Measurements from ENCODE around the gene PLEKHA7.
"Not testable (repeated sequence)": the region's sequence is repeated elsewhere in the genome, so short reads cannot be mapped to it uniquely, and the experiment has no call there.

The PLEKHA7 gene

GRCh38 chr11:16897470-16898061 lies 116.6 kb downstream of the PLEKHA7 start:
- H3K36me3 ChIP-seq (replicated peaks), result no peaks in the 10 kb centered on the region
- H3K27me3 ChIP-seq (ENCODE audit: low read depth), result no peaks in the 10 kb centered on the region
- in situ Hi-C loops (cut with MboI; ENCODE audit: low sequenced_read_pairs), result no loop called here
- H3K4me1 ChIP-seq, result peaks cover 8% of the 10 kb centered on the region; the same call in 1 of the 2 replicates
- no peaks in the 10 kb centered on the region for H3K9me3 ChIP-seq
- DNase-seq (ENCODE audit: low spot score in 2 of 2), result peak in 1 of 2 experiments; percentile 19
- no peak overlapping the region for H3K4me3 ChIP-seq

GRCh38 chr11:16896729-16897469 lies 117.3 kb downstream of the PLEKHA7 start:
- DNase-seq (ENCODE audit: low spot score in 2 of 2), result no peak
- no peaks in the 10 kb centered on the region for H3K36me3 ChIP-seq (replicated peaks)
- no peaks in the 10 kb centered on the region for H3K9me3 ChIP-seq
- peaks cover 8% of the 10 kb centered on the region; the same call in 1 of the 2 replicates for H3K4me1 ChIP-seq
- in situ Hi-C loops (cut with MboI; ENCODE audit: low sequenced_read_pairs), result no loop called here
- no peak overlapping the region for H3K4me3 ChIP-seq
- no peaks in the 10 kb centered on the region for H3K27me3 ChIP-seq (ENCODE audit: low read depth)

- no peak overlapping the region for H3K4me3 ChIP-seq
- in situ Hi-C loops (cut with MboI; ENCODE audit: low sequenced_read_pairs), result no loop called here
- no peak for DNase-seq (ENCODE audit: low spot score in 2 of 2)
- H3K27me3 ChIP-seq (ENCODE audit: low read depth), result no peaks in the 10 kb centered on the region
- no peaks in the 10 kb centered on the region for H3K9me3 ChIP-seq
- H3K4me1 ChIP-seq, result peaks cover 8% of the 10 kb centered on the region; the same call in 1 of the 2 replicates
- no peaks in the 10 kb centered on the region for H3K36me3 ChIP-seq (replicated peaks)
Measured at GRCh38 chr11:16895306-16895705, 118.9 kb downstream of the PLEKHA7 start.

GRCh38 chr11:16893456-16894066 lies 120.7 kb downstream of the PLEKHA7 start:
- Histone ChIP-seq H3K4me3 (no peak overlapping the region), H3K27me3 (ENCODE audit: low read depth) (no peaks in the 10 kb centered on the region), H3K36me3 (replicated peaks) (no peaks in the 10 kb centered on the region), H3K4me1 (peaks cover 8% of the 10 kb centered on the region; the same call in 1 of the 2 replicates), H3K9me3 (0 out of 2 replicates have a peak, but pooled peaks cover 2% of the 10 kb centered on the region)
- in situ Hi-C loops (cut with MboI; ENCODE audit: low sequenced_read_pairs), result no loop called here
- DNase-seq (ENCODE audit: low spot score in 2 of 2), result no peak

GRCh38 chr11:16891964-16892363 lies 122.2 kb downstream of the PLEKHA7 start:
- no peak for DNase-seq (ENCODE audit: low spot score in 2 of 2)

GRCh38 chr11:16891165-16891564 lies 123.0 kb downstream of the PLEKHA7 start:
- no peaks in the 10 kb centered on the region for H3K4me1 ChIP-seq
- H3K36me3 ChIP-seq (replicated peaks), result no peaks in the 10 kb centered on the region
- in situ Hi-C loops (cut with MboI; ENCODE audit: low sequenced_read_pairs), result no loop called here
- 0 out of 2 replicates have a peak, but pooled peaks cover 2% of the 10 kb centered on the region for H3K9me3 ChIP-seq
- H3K27me3 ChIP-seq (ENCODE audit: low read depth), result no peaks in the 10 kb centered on the region
- H3K4me3 ChIP-seq, result no peak overlapping the region
- DNase-seq (ENCODE audit: low spot score in 2 of 2), result no peak

More at GRCh38 chr11:16891964-16892363, 122.2 kb downstream of the PLEKHA7 start:
- no peaks in the 10 kb centered on the region for H3K36me3 ChIP-seq (replicated peaks)
- H3K9me3 ChIP-seq, result 0 out of 2 replicates have a peak, but pooled peaks cover 2% of the 10 kb centered on the region
- in situ Hi-C loops (cut with MboI; ENCODE audit: low sequenced_read_pairs), result no loop called here
- no peaks in the 10 kb centered on the region for H3K27me3 ChIP-seq (ENCODE audit: low read depth)
- no peak overlapping the region for H3K4me3 ChIP-seq
- no peaks in the 10 kb centered on the region for H3K4me1 ChIP-seq

- DNase-seq (ENCODE audit: low spot score in 2 of 2), result no peak
- in situ Hi-C loops (cut with MboI; ENCODE audit: low sequenced_read_pairs), result no loop called here
- no peaks in the 10 kb centered on the region for H3K36me3 ChIP-seq (replicated peaks)
- H3K9me3 ChIP-seq, result 0 out of 2 replicates have a peak, but pooled peaks cover 2% of the 10 kb centered on the region
- H3K27me3 ChIP-seq (ENCODE audit: low read depth), result no peaks in the 10 kb centered on the region
- no peak overlapping the region for H3K4me3 ChIP-seq
- no peaks in the 10 kb centered on the region for H3K4me1 ChIP-seq
Measured at GRCh38 chr11:16890442-16890841, 123.8 kb downstream of the PLEKHA7 start.

GRCh38 chr11:16889905-16890304 lies 124.3 kb downstream of the PLEKHA7 start:
- Histone ChIP-seq H3K27me3 (ENCODE audit: low read depth) (no peaks in the 10 kb centered on the region), H3K9me3 (0 out of 2 replicates have a peak, but pooled peaks cover 2% of the 10 kb centered on the region), H3K36me3 (replicated peaks) (no peaks in the 10 kb centered on the region), H3K4me1 (no peaks in the 10 kb centered on the region), H3K4me3 (no peak overlapping the region)
- DNase-seq (ENCODE audit: low spot score in 2 of 2), result no peak
- in situ Hi-C loops (cut with MboI; ENCODE audit: low sequenced_read_pairs), result no loop called here

GRCh38 chr11:16889010-16889409 lies 125.2 kb downstream of the PLEKHA7 start:
- in situ Hi-C loops (cut with MboI; ENCODE audit: low sequenced_read_pairs); DNase-seq (ENCODE audit: low spot score in 2 of 2); H3K4me3 ChIP-seq; H3K9me3 ChIP-seq; H3K36me3 ChIP-seq (replicated peaks); H3K4me1 ChIP-seq; H3K27me3 ChIP-seq (ENCODE audit: low read depth): not testable (repeated sequence)

GRCh38 chr11:16887887-16888286 lies 126.3 kb downstream of the PLEKHA7 start:
- H3K27me3 ChIP-seq (ENCODE audit: low read depth); in situ Hi-C loops (cut with MboI; ENCODE audit: low sequenced_read_pairs); H3K4me3 ChIP-seq; H3K4me1 ChIP-seq; DNase-seq (ENCODE audit: low spot score in 2 of 2); H3K36me3 ChIP-seq (replicated peaks); H3K9me3 ChIP-seq: not testable (repeated sequence)

- DNase-seq (ENCODE audit: low spot score in 2 of 2), result no peak
Measured at GRCh38 chr11:16883174-16883573, 131.0 kb downstream of the PLEKHA7 start.

GRCh38 chr11:16881766-16882165 lies 132.4 kb downstream of the PLEKHA7 start:
- in situ Hi-C loops (cut with MboI; ENCODE audit: low sequenced_read_pairs), result no loop called here

More at GRCh38 chr11:16883174-16883573, 131.0 kb downstream of the PLEKHA7 start:
- Histone ChIP-seq H3K4me1 (no peaks in the 10 kb centered on the region), H3K9me3 (no peaks in the 10 kb centered on the region), H3K4me3 (no peak overlapping the region), H3K36me3 (replicated peaks) (no peaks in the 10 kb centered on the region), H3K27me3 (ENCODE audit: low read depth) (no peaks in the 10 kb centered on the region)
- in situ Hi-C loops (cut with MboI; ENCODE audit: low sequenced_read_pairs), result no loop called here

GRCh38 chr11:16881074-16881709 lies 133.0 kb downstream of the PLEKHA7 start:
- Histone ChIP-seq H3K9me3 (no peaks in the 10 kb centered on the region), H3K36me3 (replicated peaks) (no peaks in the 10 kb centered on the region), H3K27me3 (ENCODE audit: low read depth) (no peaks in the 10 kb centered on the region), H3K4me3 (no peak overlapping the region), H3K4me1 (no peaks in the 10 kb centered on the region; the same call in 1 of the 2 replicates)
- DNase-seq (ENCODE audit: low spot score in 2 of 2), result no peak
- in situ Hi-C loops (cut with MboI; ENCODE audit: low sequenced_read_pairs), result no loop called here

More at GRCh38 chr11:16881766-16882165, 132.4 kb downstream of the PLEKHA7 start:
- H3K4me1 ChIP-seq, result no peaks in the 10 kb centered on the region; the same call in 1 of the 2 replicates
- H3K4me3 ChIP-seq, result no peak overlapping the region
- no peaks in the 10 kb centered on the region for H3K36me3 ChIP-seq (replicated peaks)
- no peaks in the 10 kb centered on the region for H3K27me3 ChIP-seq (ENCODE audit: low read depth)
- DNase-seq (ENCODE audit: low spot score in 2 of 2), result no peak
- no peaks in the 10 kb centered on the region for H3K9me3 ChIP-seq
